ENCODE measurements around the gene HIVEP1. TPM values are rescaled to one million over a fixed set of nuclear protein-coding genes. Genes with fewer than 3 reads are reported as not detected.

Gene HIVEP1
- total RNA-seq, 8 experiments from 2014 or later, result 15.0 to 54.8 (median 16.5) TPM

DNA sequence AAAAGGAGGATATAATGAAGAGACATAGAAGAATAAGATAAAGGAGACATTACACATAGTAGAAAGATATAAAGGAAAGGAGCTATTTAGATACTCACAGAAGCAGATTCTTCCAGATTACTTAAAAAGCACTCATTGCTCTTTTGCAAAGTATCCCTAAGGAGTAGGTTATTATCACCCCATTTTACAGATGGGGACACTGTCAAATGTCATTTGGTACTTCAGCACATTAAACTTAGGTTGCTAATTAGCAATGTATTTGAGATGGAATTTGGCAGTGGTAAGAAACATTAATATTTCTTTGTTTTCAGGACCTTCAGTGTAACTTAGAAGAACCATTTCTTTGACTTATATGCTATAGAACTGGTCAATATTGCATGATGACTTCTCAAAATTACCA is 11.9 kb upstream of the HIVEP1 start:
- no peak overlapping the region for H3K27ac ChIP-seq
- no peak overlapping the region for H3K4me3 ChIP-seq
- in situ Hi-C loops (cut with MboI; ENCODE audit: low pct_unique_long_range_greater_than_20kb in 2 of 9, low sequenced_read_pairs in 9 of 9, unreplicated experiment in 9 of 9), result loop anchor here in 2 of 9 experiments (25.0 kb wide), 3 partner anchors 237 to 338 kb away; no protein-coding TSS in a partner anchor
- no peak for ATAC-seq (replicated peaks in 6 of 8)
- H3K4me1 ChIP-seq (replicated peaks in 1 of 2), result peaks cover 0 to 5% of the 10 kb centered on the region in 2 donors

DNA sequence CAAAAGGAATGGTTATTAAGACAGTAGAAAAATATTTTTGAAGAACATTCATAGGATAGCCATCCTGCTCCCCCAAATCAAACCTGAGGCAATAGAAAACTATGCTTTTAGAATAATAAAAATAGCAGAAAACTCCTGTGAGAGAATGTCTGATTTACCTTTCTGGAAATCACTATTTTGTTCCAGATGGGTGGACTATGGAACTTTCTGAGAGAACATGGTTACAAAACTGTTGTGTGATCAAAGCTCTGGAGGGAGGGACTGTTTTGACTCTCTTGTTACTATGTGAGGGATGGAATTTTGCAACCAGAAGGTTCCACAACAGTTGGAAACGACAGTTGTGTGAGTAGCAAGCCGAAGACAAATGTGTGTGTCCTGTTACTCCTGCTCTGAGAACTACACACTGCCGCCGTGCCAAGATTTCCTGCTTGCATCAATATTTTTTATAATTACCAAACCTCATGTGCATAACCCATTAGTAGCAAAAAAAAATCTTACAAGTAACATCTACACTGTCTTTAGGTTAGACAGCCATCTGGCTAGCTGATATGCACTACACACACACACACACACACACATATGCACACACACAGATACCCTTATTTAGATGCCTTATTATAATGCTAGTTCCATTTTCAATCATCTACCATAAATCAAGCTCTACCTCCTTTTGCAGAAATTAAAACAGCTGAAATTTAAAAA is 11.0 kb upstream of the HIVEP1 start:
- Histone ChIP-seq H3K4me1 (replicated peaks in 1 of 2) (peaks cover 0 to 5% of the 10 kb centered on the region in 2 donors), H3K27ac (no peak overlapping the region), H3K4me3 (no peak overlapping the region)
- 0 to 96% (median 71%) methylated on average over 2 to 4 of the region's 4 CpGs; no CpG with 5 or more reads in 3 of the 10 experiments for WGBS, 10 experiments
- peak in 4 of 8 experiments; percentile 20 to 96 (median 60) for ATAC-seq (replicated peaks in 6 of 8)
- in situ Hi-C loops (cut with MboI; ENCODE audit: low pct_unique_long_range_greater_than_20kb in 2 of 9, low sequenced_read_pairs in 9 of 9, unreplicated experiment in 9 of 9), result loop anchor here in 2 of 9 experiments (25.0 kb wide), 3 partner anchors 236 to 339 kb away; no protein-coding TSS in a partner anchor

DNA sequence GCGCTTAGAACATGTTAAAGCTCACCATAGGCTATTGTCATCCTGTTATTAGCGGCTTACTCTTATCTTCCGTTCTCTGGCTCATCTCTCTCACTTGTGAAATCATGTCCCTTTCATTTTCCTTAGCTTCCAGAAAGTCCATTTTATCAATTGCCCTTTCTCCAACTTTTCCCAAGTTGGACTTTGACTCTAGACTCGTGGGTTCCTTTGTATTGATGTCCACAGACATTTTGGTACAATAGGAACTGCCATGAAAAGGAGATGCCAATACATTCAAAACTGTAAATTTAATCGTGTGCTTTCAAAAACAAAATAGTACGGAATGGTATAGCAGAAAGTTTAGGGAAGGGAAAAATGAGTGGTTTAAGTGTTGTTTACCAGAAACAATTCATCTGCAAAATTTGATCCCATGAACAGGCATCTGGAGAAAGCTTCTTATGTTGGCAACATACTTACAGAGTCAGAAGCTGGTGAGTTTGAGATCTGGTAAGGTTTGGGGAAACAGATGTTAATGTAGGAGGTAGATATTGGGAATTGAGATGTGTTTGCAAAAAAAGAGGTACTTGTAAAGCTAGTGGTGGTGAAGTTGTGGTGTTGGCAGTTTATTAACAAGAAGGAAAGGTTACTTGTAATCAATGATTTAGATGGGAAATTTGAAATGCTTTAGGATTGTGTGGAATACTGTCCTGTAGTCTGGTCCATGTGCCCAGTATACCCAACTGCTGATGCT is 10.2 kb upstream of the HIVEP1 start:
- Histone ChIP-seq H3K27ac (no peak overlapping the region), H3K4me1 (replicated peaks in 1 of 2) (peaks cover 0 to 5% of the 10 kb centered on the region in 2 donors), H3K4me3 (no peak overlapping the region)
- in situ Hi-C loops (cut with MboI; ENCODE audit: low pct_unique_long_range_greater_than_20kb in 2 of 9, low sequenced_read_pairs in 9 of 9, unreplicated experiment in 9 of 9), result loop anchor here in 2 of 9 experiments (25.0 kb wide), 3 partner anchors 235 to 340 kb away; no protein-coding TSS in a partner anchor
- peak in 1 of 8 experiments; percentile 14 for ATAC-seq (replicated peaks in 6 of 8)
- 56 to 100% (median 81%) methylated on average over 2 to 6 of the region's 6 CpGs; no CpG with 5 or more reads in 1 of the 10 experiments for WGBS, 10 experiments

- H3K4me3 ChIP-seq, result no peak overlapping the region
- H3K4me1 ChIP-seq (replicated peaks in 1 of 2), result peaks cover 4 to 19% of the 10 kb centered on the region in 2 donors
- WGBS, 10 experiments, result 36 to 100% (median 79%) methylated on average over 1 to 9 of the region's 9 CpGs; no CpG with 5 or more reads in 2 of the 10 experiments
- no peak for ATAC-seq (replicated peaks in 6 of 8)
- no peak overlapping the region for H3K27ac ChIP-seq
- in situ Hi-C loops (cut with MboI; ENCODE audit: low pct_unique_long_range_greater_than_20kb in 2 of 9, low sequenced_read_pairs in 9 of 9, unreplicated experiment in 9 of 9), result loop anchor here in 2 of 9 experiments (25.0 kb wide), 3 partner anchors 230 to 345 kb away; no protein-coding TSS in a partner anchor
Measured at GRCh38 chr6:12007473-12007872, 4.6 kb upstream of the HIVEP1 start.

DNA sequence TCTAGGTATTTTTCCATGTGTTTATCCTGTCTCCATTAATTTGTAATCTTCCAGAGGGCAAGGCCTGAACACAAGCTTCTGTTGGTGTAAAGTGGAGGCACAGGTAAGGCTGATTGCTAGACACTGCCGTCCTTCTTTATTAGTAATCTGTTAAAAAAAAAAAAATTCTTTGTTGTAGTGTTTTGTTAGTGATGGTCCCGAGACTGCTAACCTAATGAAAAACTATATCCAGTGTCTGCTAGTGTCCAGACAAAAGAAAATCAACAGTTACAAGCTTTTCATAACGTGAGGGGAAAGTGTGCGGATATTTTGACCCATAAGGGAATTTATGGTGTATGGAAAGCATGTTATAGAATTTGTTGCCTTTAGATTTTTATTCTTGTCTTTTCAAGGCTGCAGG is 4.2 kb upstream of the HIVEP1 start:
- Histone ChIP-seq H3K4me3 (peak overlapping the region; percentile 51 to 93 (median 63)), H3K4me1 (replicated peaks in 1 of 2) (peaks cover 4 to 19% of the 10 kb centered on the region in 2 donors), H3K27ac (peak overlapping the region in 1 of 2 donors; percentile 73)
- in situ Hi-C loops (cut with MboI; ENCODE audit: low pct_unique_long_range_greater_than_20kb in 2 of 9, low sequenced_read_pairs in 9 of 9, unreplicated experiment in 9 of 9), result loop anchor here in 2 of 9 experiments (25.0 kb wide), 3 partner anchors 229 to 346 kb away; no protein-coding TSS in a partner anchor
- 20 to 89% (median 58%) methylated on average over 1 to 4 of the region's 4 CpGs for WGBS, 10 experiments
- no peak for ATAC-seq (replicated peaks in 6 of 8)

DNA sequence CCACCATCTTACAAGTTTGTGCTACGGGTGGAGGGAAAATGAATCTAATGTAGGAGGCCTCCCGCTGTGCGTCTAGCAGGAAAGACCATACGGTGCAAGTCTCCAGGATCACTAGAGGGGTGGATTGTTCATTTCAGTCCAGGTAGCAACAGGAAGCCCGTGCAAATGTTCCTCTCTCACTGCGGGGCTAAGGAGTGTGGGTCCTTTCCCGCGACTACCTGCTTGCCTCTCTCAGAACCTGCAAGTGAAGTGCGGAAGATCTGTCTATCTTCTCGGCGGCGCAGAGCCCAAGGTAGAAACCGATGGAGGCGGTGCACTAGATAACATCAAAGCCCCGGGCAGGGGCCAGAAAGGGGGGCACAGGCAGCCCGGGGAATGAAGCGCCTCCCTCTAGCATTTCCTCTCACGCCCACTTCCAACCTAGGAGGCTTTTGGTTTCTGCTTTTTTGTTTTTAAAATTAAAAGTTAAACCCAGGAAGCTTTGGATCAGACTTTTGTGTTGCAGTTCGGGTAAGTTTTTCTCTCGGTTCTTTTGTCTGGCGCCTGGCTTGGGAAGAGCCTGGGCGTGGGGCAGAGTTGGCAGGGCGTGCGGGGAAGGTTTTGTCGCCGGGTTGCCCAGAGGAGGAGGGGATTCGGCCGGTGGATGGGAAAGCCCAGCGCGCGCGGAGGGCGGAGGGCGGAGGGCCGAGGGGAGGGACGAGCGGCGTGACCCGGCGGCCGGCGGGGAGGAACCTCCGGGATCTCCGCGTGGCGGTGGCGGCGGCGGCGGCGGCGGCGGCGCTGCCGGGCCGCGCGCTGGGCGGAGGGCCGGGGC is 3.5 kb upstream of the HIVEP1 start:
- H3K4me1 ChIP-seq (replicated peaks in 1 of 2), result peaks cover 4 to 19% of the 10 kb centered on the region in 2 donors
- in situ Hi-C loops (cut with MboI; ENCODE audit: low pct_unique_long_range_greater_than_20kb in 2 of 9, low sequenced_read_pairs in 9 of 9, unreplicated experiment in 9 of 9), result loop anchor here in 2 of 9 experiments (25.0 kb wide), 3 partner anchors 229 to 346 kb away; no protein-coding TSS in a partner anchor
- peak overlapping the region; percentile 67 to 73 for H3K27ac ChIP-seq
- 0 to 10% (median 1%) methylated on average over 3 to 17 of the region's 60 CpGs; no CpG with 5 or more reads in 2 of the 10 experiments for WGBS, 10 experiments
- peak; percentile 18 to 33 (median 25) for ATAC-seq (replicated peaks in 6 of 8)
- H3K4me3 ChIP-seq, result peak overlapping the region; percentile 51 to 93 (median 63)

DNA sequence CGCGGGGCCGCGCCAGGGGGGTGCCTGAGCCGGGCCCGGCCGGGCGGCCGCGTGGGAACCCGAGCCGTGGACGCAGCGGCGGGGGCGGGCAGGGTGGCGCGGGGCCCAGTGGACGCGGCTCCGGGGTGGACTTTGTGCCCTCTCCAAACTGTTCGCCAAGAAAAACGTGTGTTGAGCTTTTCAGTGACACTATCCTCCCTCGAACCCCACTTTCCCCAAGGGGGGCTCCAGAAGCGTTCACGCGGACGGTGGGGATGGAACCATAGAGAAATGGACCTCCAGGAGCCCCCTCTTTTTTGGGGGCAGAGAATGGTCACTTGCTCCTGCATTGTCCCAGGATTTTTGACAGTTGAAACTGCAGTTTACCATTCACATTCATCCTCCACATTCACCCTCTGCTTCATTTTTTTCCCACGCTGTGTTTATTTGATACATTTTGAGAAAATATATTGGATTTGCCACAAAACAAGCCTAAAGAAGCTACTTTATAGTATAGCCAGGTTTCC is 2.9 kb upstream of the HIVEP1 start:
- Histone ChIP-seq H3K4me3 (peak overlapping the region; percentile 51 to 93 (median 63)), H3K4me1 (replicated peaks in 1 of 2) (peaks cover 7 to 19% of the 10 kb centered on the region in 2 donors), H3K27ac (peak overlapping the region in 1 of 2 donors; percentile 73)
- WGBS, 10 experiments, result 0 to 20% (median 0%) methylated on average over 1 to 14 of the region's 29 CpGs; no CpG with 5 or more reads in 2 of the 10 experiments
- ATAC-seq (replicated peaks in 6 of 8), result no peak
- in situ Hi-C loops (cut with MboI; ENCODE audit: low pct_unique_long_range_greater_than_20kb in 2 of 9, low sequenced_read_pairs in 9 of 9, unreplicated experiment in 9 of 9), result loop anchor here in 2 of 9 experiments (25.0 kb wide), 3 partner anchors 228 to 347 kb away; no protein-coding TSS in a partner anchor

DNA sequence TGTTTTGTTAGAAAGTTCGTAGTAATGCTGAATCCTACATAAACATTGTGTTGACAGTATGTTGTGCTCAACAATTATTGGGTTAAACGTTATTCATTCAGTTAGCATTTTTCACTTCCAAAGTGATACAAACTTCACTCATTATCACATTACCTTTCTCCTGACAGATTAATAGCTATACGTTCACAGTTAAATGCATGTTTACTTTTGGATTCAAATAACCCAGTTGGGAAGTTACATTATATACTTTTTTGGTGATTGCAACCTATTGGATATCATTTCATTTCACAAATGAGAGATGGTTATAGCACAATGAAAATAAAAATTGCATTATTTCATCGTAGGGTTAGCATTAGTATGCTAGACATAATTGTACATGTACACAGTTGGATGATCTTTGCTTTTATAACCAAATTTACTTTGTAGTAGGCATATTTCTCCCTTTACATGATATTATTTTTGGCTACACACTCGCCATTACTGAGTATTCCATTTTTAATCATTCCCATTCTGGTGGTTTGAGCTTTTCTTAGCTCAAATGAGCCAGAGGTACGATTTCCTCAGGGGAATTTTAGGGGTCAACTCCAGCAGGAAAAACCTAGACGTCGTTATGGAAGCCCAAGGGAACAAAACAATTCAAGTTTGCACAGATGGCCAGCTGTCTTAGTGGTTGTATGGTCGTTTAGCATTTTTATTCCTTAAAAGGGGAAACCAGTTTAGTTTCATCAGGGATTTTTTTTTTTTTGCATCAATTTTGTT is 2.1 kb upstream of the HIVEP1 start:
- 0 to 13% (median 4%) methylated on average over 5 to 9 of the region's 9 CpGs for WGBS, 10 experiments
- Histone ChIP-seq H3K4me3 (peak overlapping the region; percentile 62 to 94 (median 83)), H3K4me1 (replicated peaks in 1 of 2) (peaks cover 7 to 19% of the 10 kb centered on the region in 2 donors), H3K27ac (peak overlapping the region in 1 of 2 donors; percentile 66)
- in situ Hi-C loops (cut with MboI; ENCODE audit: low pct_unique_long_range_greater_than_20kb in 2 of 9, low sequenced_read_pairs in 9 of 9, unreplicated experiment in 9 of 9), result loop anchor here in 2 of 9 experiments (25.0 kb wide), 3 partner anchors 227 to 348 kb away; no protein-coding TSS in a partner anchor
- ATAC-seq (replicated peaks in 6 of 8), result no peak

DNA sequence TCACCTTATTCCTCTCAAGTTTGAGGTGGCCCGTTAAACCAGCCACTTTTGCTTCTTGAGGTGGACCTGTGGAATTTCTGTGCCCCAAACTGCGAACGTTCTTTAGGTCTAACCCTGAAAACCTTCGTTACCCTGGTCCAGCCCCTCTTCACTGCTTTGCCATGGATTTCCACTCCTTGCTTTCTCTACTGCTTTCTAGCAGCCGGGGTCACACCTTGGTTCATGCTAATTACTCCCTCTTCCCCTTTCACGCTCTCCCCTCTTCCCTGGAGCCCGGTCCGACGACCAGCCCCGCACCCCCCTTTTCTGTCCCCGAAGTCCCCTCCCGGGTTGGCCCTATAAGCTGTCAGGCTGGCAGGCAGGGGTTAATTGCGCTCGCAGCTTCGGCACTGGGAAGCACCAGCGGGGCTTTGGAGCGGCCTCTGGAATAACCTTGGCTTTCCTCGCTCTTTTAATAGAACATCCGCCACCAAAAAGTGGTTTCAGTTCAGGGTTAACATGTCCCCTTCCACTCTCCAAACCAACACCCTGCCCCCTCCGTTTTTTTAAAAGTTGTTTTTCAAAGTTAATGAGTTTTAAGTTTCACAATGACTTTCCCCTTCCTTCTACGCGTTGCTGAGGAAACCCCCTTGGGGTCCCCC is 1.4 kb upstream of the HIVEP1 start:
- Histone ChIP-seq H3K4me3 (peak overlapping the region; percentile 62 to 94 (median 83)), H3K27ac (peak overlapping the region; percentile 58 to 66), H3K4me1 (replicated peaks in 1 of 2) (peaks cover 7 to 19% of the 10 kb centered on the region in 2 donors)
- WGBS, 10 experiments, result 0 to 7% (median 0%) methylated on average over 1 to 14 of the region's 22 CpGs; no CpG with 5 or more reads in 1 of the 10 experiments
- peak; percentile 3 to 18 (median 9) for ATAC-seq (replicated peaks in 6 of 8)
- in situ Hi-C loops (cut with MboI; ENCODE audit: low pct_unique_long_range_greater_than_20kb in 2 of 9, low sequenced_read_pairs in 9 of 9, unreplicated experiment in 9 of 9), result loop anchor here in 2 of 9 experiments (25.0 kb wide), 3 partner anchors 227 to 348 kb away; no protein-coding TSS in a partner anchor

DNA sequence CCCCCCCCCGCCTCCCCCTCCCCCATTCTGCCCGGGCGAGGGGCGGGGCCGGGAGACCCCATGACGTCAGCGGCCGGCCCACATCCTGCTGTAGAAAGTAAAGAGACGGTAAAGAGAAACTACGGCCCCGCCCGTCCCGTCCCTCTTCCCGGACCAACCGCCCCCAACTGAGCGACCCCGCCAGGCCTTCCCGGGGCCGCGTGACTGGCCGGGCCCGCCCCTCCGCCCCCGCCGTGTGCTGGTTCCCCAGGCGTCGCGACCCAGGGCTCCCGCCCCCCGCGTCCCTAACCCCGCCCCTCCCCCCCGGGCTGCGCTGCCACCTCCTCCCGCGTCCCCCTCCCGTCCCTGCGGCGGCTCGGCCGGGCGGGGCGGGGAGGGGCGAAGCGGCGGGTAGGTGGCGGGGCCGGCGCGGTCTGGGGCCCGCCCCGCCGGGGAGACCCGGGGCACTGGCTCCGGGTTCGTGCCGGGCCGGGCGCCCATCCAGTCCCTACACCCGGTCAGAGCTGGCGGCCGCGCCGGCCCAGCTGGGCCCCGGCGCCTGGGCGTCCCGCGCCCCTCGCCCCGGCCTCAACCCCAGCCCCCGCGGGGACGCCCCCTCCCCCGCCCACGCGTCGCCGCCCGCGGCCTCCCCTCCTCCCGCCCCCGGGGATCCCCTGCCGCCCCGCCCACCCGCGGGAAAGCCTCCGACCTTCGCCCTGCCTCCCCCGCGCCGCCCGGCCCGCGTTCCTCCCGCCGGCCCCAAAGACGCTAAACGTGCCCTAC is 655 bp upstream of the HIVEP1 start:
- in situ Hi-C loops (cut with MboI; ENCODE audit: low pct_unique_long_range_greater_than_20kb in 2 of 9, low sequenced_read_pairs in 9 of 9, unreplicated experiment in 9 of 9), result loop anchor here in 2 of 9 experiments (25.0 kb wide), 3 partner anchors 226 to 349 kb away; no protein-coding TSS in a partner anchor
- H3K27ac ChIP-seq, result peak overlapping the region; percentile 90 to 95
- no CpG with 5 or more reads among the region's 99 CpGs for WGBS, 10 experiments

More for the DNA sequence above, 655 bp upstream of the HIVEP1 start:
- ATAC-seq (replicated peaks in 6 of 8), result peak; percentile 58 to 76 (median 70)
- Histone ChIP-seq H3K4me3 (peak overlapping the region; percentile 62 to 94 (median 83)), H3K4me1 (replicated peaks in 1 of 2) (peaks cover 7 to 19% of the 10 kb centered on the region in 2 donors)
